Adrenal gland (tissue), 19 donors: Measurements from ENCODE around the gene NPIPA3. TPM values are rescaled to one million over a fixed set of nuclear protein-coding genes. Genes with fewer than 3 reads are reported as not detected.
"Not testable (repeated sequence)": the region's sequence is repeated elsewhere in the genome, so short reads cannot be mapped to it uniquely, and the experiment has no call there.

Experiments
- DNase-seq, 7 donors: peaks; one replicate each; pipeline ENCODE4 v3.0.0-alpha.2; 2019 to 2020
- H3K27ac ChIP-seq, 5 donors: fragments of 200-600 bp; sonication (generic) in 4 of 5; 1 replicate in 3 of 5; 2 replicates in 2 of 5; pipeline versions ENCODE4 v1.5.1 to v1.8.0; 2016 to 2020; ENCODE audit warnings: mild to moderate bottlenecking in 1 of 5
- H3K27me3 ChIP-seq: fragments of 200-600 bp; 2 replicates; pipeline ENCODE4 v1.8.0; 2021
- H3K36me3 ChIP-seq, 2 donors: fragments of 200-600 bp; replicated peaks in 1 of 2; 1 replicate in 1 of 2; 2 replicates in 1 of 2; pipeline versions ENCODE4 v1.5.1 to v1.8.0; 2018 to 2022
- H3K4me1 ChIP-seq, 2 donors: fragments of 200-600 bp; replicated peaks in 1 of 2; 1 replicate in 1 of 2; 2 replicates in 1 of 2; pipeline versions ENCODE4 v1.5.1 to v1.8.0; 2018 to 2021
- H3K4me3 ChIP-seq, 4 donors: fragments of 200-600 bp; sonication (generic) in 3 of 4; one replicate each; pipeline ENCODE4 v1.5.1; 2016 to 2018
- H3K9me3 ChIP-seq, 3 donors: fragments of 200-600 bp; sonication (generic) in 1 of 3; replicated peaks in 1 of 3; 1 replicate in 2 of 3; 2 replicates in 1 of 3; pipeline versions ENCODE4 v1.5.1 to v1.8.0; 2016 to 2021
- POLR2A ChIP-seq, 2 donors: fragments of 450-650 bp; IDR thresholded peaks; one replicate each; pipeline ENCODE4 v1.6.1; 2017; ENCODE audit warnings: antibody characterized with exemption in 2 of 2, mild to moderate bottlenecking in 2 of 2, moderate library complexity in 1 of 2
- WGBS, 4 donors: extraction: QIAGEN DNeasy Blood & Tissue Kit in 2 of 4; methylation state at CpG; one replicate each; pipeline versions ENCODE4 v1.1.5 to v1.1.7; 2013 to 2017; 5-methylcytosine and 5-hydroxymethylcytosine counted together
- intact Hi-C, 2 donors: fragments of 100-400 bp; cut with DNase I; formaldehyde crosslinking; loops; one replicate each; pipeline versions ENCODE4 v1.14.1 to v1.15.0; 2022 to 2023
- long read RNA-seq, 10 donors: library from polyadenylated mRNA in 3 of 10; unstranded in 2 of 10; stranded (forward) in 1 of 10; transcript quantifications; one replicate each; pipeline ENCODE4 v2.0.0 and lab custom pipeline, GENCODE V29; 2021 to 2026
- polyA plus RNA-seq, 3 donors: library from polyadenylated mRNA; stranded (reverse); fragments of 200-250 nt in 2 of 3; fragments of 350-450 nt in 1 of 3; fragmentation: Illumina TruSeq in 1 of 3; extraction: RNeasy Lipid Tissue Mini Kit (QIAGEN cat#74804) in 1 of 3; gene quantifications; one replicate each; pipeline ENCODE4 v1.2.3, GENCODE V29; 2013 to 2014
- total RNA-seq, 9 donors: library from RNA; depleted of rRNA in 4 of 9; stranded (reverse); fragments of >200 nt in 4 of 9; fragments of 120-200 nt in 1 of 9; fragmentation: NEBNext Ultra II Directional in 1 of 9; extraction: Animal tissue kit (Norgen Biotek cat#: 25700) in 1 of 9; gene quantifications; one replicate each; pipeline versions ENCODE4 v1.1.0 to v1.2.4, GENCODE V29; 2013 to 2023
- TF ChIP-seq, protein P1 (sequence below), 6 experiments: fragments of 450-650 bp in 4 of 6; fragments of 200-600 bp in 2 of 6; sonication (generic) in 1 of 6; IDR thresholded peaks; 1 replicate in 5 of 6; 2 replicates in 1 of 6; pipeline versions ENCODE4 v1.5.1 to v1.8.0; 2016 to 2021; ENCODE audit warnings: antibody characterized with exemption in 6 of 6, mild to moderate bottlenecking in 2 of 6, moderate library complexity in 1 of 6
- donor health status: healthy with polysubstance abuse.
- donor health status: Bipolar disorder and iron deficiency.
- donor health status: DM: yes; HTN: yes; CAD: no.
- donor health status: DM: no; HTN: no; CAD: no.
- donor health status: DM: no; HTN: no; CAD: no.
- donor health status: DM: yes; HTN: yes; CAD: no.

Gene NPIPA3
- total RNA-seq (1 to 10 TPM in 7 of 9 donors, under 1 TPM in 1, not detected in 1; 0.60 to 6.0 (median 2.2) TPM), polyA plus RNA-seq (1 to 10 TPM in 2 of 3 donors, under 1 TPM in 1; 0.73 to 8.1 (median 6.5) TPM)
- long read RNA-seq, donor 1 = 0 reads
- long read RNA-seq, donor 2 = 0 reads
- long read RNA-seq, donor 3 = 0 reads
- long read RNA-seq, donor 4 = 0 reads
- long read RNA-seq, donor 5 = 0 reads
- long read RNA-seq, donor 6 = 0 reads
- long read RNA-seq, donor 7 = 0 reads
- long read RNA-seq, donor 8 = 0 reads
- long read RNA-seq, donor 9 = 0 reads
- long read RNA-seq, donor 10 = 0 reads

- H3K4me3 ChIP-seq, H3K4me1 ChIP-seq, H3K27me3 ChIP-seq, H3K27ac ChIP-seq, H3K9me3 ChIP-seq, intact Hi-C loops, DNase-seq, H3K36me3 ChIP-seq: not testable (repeated sequence)
- WGBS, 4 donors = no CpG with 5 or more reads among the region's 73 CpGs
Measured at GRCh38 chr16:14703156-14704011, at the start of gene NPIPA3. NPIPA3 (plus strand) TSS chr16:14703411; CDS start chr16:14708944, 5,533 bp downstream.

DNA sequence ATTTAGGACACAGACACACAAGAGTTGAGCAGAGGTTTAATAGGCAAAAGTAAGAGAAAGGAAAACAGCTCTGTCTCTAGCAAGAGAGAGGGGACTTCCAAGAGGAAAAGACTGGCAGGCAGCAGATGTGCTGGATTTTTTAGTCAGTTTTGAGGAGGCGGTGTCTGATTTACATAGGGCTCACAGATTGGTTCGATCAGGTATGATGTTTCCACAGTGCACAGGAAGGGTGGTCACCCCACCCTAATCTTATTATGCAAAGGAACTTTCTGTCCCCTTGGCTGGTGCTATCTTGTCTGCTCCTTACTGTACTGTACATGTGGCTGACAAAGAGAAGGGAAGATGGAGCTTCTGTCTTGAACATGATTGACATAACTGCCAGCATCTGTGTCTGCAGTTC is 45.1 kb upstream of the NPIPA3 start:
- no peak for DNase-seq
- H3K36me3 ChIP-seq = peaks cover 0 to 72% of the 10 kb centered on the region in 2 donors
- 86 to 97% (median 93%) methylated on average over 2 of the region's 2 CpGs for WGBS, 4 donors

GRCh38 chr16:14667347-14668266 is 35.6 kb upstream of the NPIPA3 start:
- Histone ChIP-seq H3K4me3 (no peak overlapping the region), H3K36me3 (peaks cover 0 to 64% of the 10 kb centered on the region in 2 donors), H3K4me1 (no peaks in the 10 kb centered on the region), H3K9me3 (no peaks in the 10 kb centered on the region), H3K27ac (no peak overlapping the region), H3K27me3 (no peaks in the 10 kb centered on the region)
- 89 to 95% (median 90%) methylated on average over 13 to 16 of the region's 16 CpGs for WGBS, 4 donors
- intact Hi-C loops = no loop called here
- no peak for DNase-seq
- TF ChIP-seq, protein P1, sequence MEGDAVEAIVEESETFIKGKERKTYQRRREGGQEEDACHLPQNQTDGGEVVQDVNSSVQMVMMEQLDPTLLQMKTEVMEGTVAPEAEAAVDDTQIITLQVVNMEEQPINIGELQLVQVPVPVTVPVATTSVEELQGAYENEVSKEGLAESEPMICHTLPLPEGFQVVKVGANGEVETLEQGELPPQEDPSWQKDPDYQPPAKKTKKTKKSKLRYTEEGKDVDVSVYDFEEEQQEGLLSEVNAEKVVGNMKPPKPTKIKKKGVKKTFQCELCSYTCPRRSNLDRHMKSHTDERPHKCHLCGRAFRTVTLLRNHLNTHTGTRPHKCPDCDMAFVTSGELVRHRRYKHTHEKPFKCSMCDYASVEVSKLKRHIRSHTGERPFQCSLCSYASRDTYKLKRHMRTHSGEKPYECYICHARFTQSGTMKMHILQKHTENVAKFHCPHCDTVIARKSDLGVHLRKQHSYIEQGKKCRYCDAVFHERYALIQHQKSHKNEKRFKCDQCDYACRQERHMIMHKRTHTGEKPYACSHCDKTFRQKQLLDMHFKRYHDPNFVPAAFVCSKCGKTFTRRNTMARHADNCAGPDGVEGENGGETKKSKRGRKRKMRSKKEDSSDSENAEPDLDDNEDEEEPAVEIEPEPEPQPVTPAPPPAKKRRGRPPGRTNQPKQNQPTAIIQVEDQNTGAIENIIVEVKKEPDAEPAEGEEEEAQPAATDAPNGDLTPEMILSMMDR (IDR thresholded peaks at IDR 0.05) = no peak
- no peak for TF ChIP-seq POLR2A (IDR thresholded peaks at IDR 0.05)

More for the DNA sequence above, 45.1 kb upstream of the NPIPA3 start:
- Histone ChIP-seq H3K4me1 (no peaks in the 10 kb centered on the region), H3K4me3 (no peak overlapping the region), H3K27ac (no peak overlapping the region), H3K27me3 (no peaks in the 10 kb centered on the region), H3K9me3 (no peaks in the 10 kb centered on the region)
- intact Hi-C loops = no loop called here
- TF ChIP-seq, protein P1 (IDR thresholded peaks at IDR 0.05) = no peak
- no peak for TF ChIP-seq POLR2A (IDR thresholded peaks at IDR 0.05)

DNA sequence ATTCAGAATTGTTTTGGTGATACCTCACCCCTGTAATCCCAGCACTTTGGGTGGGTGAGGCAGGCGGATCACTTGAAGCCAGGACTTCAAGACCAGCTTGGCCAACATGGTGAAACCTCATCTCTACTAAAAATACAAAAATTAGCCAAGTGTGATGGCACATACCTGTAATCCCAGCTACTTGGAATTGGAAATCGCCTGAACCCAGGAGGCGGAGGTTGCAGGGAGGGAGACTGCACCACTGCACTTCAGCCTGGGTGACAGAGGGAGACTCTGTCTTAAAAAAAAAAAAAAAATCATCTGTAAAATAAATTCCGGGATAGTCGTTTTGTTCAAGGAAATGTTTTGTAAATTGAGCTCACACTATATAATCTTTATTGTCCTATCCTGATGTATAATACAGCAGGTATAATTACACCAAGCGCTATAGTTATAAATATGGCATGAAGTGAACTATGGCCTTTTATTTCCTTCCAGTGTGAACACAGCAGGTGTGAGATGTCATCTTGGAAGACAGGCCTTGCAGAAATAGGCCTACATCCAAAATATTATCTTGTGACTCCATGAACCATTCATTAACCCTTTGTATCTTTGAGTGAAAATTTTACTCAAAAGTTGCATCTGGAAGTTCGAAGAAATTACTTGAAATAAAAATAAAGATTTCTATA is 34.5 kb upstream of the NPIPA3 start:
- no peaks in the 10 kb centered on the region for H3K9me3 ChIP-seq
- DNase-seq = no peak
- no peak overlapping the region for H3K4me3 ChIP-seq
- 79 to 85% (median 84%) methylated on average over 7 of the region's 7 CpGs for WGBS, 4 donors
- no peaks in the 10 kb centered on the region for H3K4me1 ChIP-seq
- intact Hi-C loops = no loop called here
- no peaks in the 10 kb centered on the region for H3K27me3 ChIP-seq
- H3K27ac ChIP-seq = no peak overlapping the region
- TF ChIP-seq, protein P1 (IDR thresholded peaks at IDR 0.05) = no peak
- no peak for TF ChIP-seq POLR2A (IDR thresholded peaks at IDR 0.05)
- peaks cover 0 to 53% of the 10 kb centered on the region in 2 donors for H3K36me3 ChIP-seq
